ENCODE data around the gene SLC26A9.
A peak's percentile ranks its signal among the peaks of the same experiment; 100 is the strongest.

SLC26A9 gene

GRCh38 chr1:205943245-205943644 lies at the start of gene SLC26A9:
Gene SLC26A9 (minus strand): TSS chr1:205943456. CDS start chr1:205935820, 7,636 bp downstream.
- Histone ChIP-seq H3K4me3 (ENCODE audit: low read depth in 1 of 5, low read length in 5 of 5) (no peak within 1 kb of the TSS), H3K4me1 (ENCODE audit: control insufficient read depth in 5 of 5, insufficient read depth in 5 of 5, low read length in 5 of 5) (peaks cover 0 to 3% (median 0%) of the 10 kb centered on the region in 5 donors), H3K27ac (ENCODE audit: low read depth, low read length) (no peak within 1 kb of the TSS), H3K9ac (ENCODE audit: low read length in 5 of 5) (no peak within 1 kb of the TSS), H3K27me3 (ENCODE audit: control insufficient read depth in 5 of 5, insufficient read depth in 4 of 5, low read length in 5 of 5) (peaks cover 9 to 38% (median 16%) of the 10 kb centered on the region in 5 donors), H3K9me3 (ENCODE audit: control insufficient read depth in 5 of 5, low read length in 5 of 5) (no peaks in the 10 kb centered on the region), H3K36me3 (ENCODE audit: control insufficient read depth in 5 of 5, insufficient read depth in 5 of 5, low read length in 5 of 5) (no peaks in the 10 kb centered on the region)

DNA sequence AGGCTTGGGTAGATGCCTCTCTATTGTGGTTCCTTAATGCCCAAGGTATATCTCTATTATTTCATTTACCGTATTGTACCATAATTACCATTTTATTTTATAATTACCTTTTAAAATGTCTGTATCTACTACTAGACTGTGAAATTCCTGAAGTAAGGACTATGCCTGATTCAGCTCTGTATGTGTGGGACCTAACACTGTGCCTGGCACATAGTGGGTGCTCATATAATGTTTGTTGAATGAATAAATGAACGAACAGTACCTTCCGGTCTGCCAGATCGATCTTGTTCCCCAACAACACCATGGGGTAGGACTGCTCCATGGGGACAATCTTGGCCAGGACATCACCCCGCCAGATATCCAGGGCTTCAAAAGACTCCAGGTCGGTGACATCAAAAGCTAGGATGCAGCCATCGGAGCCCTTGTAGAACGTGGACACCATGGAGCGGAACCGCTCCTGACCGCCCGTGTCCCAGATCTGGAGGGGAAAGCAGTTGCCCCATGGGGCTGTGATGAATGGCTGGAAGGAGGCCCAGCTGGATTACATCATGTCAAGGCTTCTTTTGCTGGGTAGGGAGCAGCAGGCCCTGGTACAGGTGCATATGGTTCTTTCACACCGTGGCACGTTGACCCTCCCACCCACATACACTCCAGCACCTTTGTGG lies 49.1 kb upstream of the SLC26A9 start:
- Histone ChIP-seq H3K27ac (ENCODE audit: low read depth, low read length) (no peak overlapping the region), H3K4me1 (ENCODE audit: control insufficient read depth in 5 of 5, insufficient read depth in 5 of 5, low read length in 5 of 5) (peaks cover 0 to 8% (median 6%) of the 10 kb centered on the region in 5 donors), H3K27me3 (ENCODE audit: control insufficient read depth in 5 of 5, insufficient read depth in 4 of 5, low read length in 5 of 5) (no peaks in the 10 kb centered on the region), H3K9me3 (ENCODE audit: control insufficient read depth in 5 of 5, low read length in 5 of 5) (no peaks in the 10 kb centered on the region), H3K36me3 (ENCODE audit: control insufficient read depth in 5 of 5, insufficient read depth in 5 of 5, low read length in 5 of 5) (peaks cover 10 to 58% (median 37%) of the 10 kb centered on the region in 5 donors), H3K4me3 (ENCODE audit: low read depth in 1 of 5, low read length in 5 of 5) (no peak overlapping the region), H3K9ac (ENCODE audit: low read length in 5 of 5) (peak overlapping the region in 1 of 5 donors; percentile 3)

- no peak overlapping the region for H3K9ac ChIP-seq (ENCODE audit: low read length in 5 of 5)
- H3K36me3 ChIP-seq (ENCODE audit: control insufficient read depth in 5 of 5, insufficient read depth in 5 of 5, low read length in 5 of 5) = peaks cover 10 to 60% (median 37%) of the 10 kb centered on the region in 5 donors
Measured at GRCh38 chr1:205991237-205991636, 48.0 kb upstream of the SLC26A9 start.

GRCh38 chr1:205990226-205990625 lies 47.0 kb upstream of the SLC26A9 start:
- no peaks in the 10 kb centered on the region for H3K27me3 ChIP-seq (ENCODE audit: control insufficient read depth in 5 of 5, insufficient read depth in 4 of 5, low read length in 5 of 5)
- no peak overlapping the region for H3K27ac ChIP-seq (ENCODE audit: low read depth, low read length)
- peaks cover 0 to 14% (median 6%) of the 10 kb centered on the region in 5 donors for H3K4me1 ChIP-seq (ENCODE audit: control insufficient read depth in 5 of 5, insufficient read depth in 5 of 5, low read length in 5 of 5)
- H3K9me3 ChIP-seq (ENCODE audit: control insufficient read depth in 5 of 5, low read length in 5 of 5) = no peaks in the 10 kb centered on the region
- H3K4me3 ChIP-seq (ENCODE audit: low read depth in 1 of 5, low read length in 5 of 5) = no peak overlapping the region
- no peak overlapping the region for H3K9ac ChIP-seq (ENCODE audit: low read length in 5 of 5)
- peaks cover 8 to 63% (median 37%) of the 10 kb centered on the region in 5 donors for H3K36me3 ChIP-seq (ENCODE audit: control insufficient read depth in 5 of 5, insufficient read depth in 5 of 5, low read length in 5 of 5)

More at GRCh38 chr1:205991237-205991636, 48.0 kb upstream of the SLC26A9 start:
- Histone ChIP-seq H3K27ac (ENCODE audit: low read depth, low read length) (no peak overlapping the region), H3K4me3 (ENCODE audit: low read depth in 1 of 5, low read length in 5 of 5) (no peak overlapping the region), H3K9me3 (ENCODE audit: control insufficient read depth in 5 of 5, low read length in 5 of 5) (no peaks in the 10 kb centered on the region), H3K27me3 (ENCODE audit: control insufficient read depth in 5 of 5, insufficient read depth in 4 of 5, low read length in 5 of 5) (no peaks in the 10 kb centered on the region), H3K4me1 (ENCODE audit: control insufficient read depth in 5 of 5, insufficient read depth in 5 of 5, low read length in 5 of 5) (peaks cover 0 to 13% (median 6%) of the 10 kb centered on the region in 5 donors)

- H3K27me3 ChIP-seq (ENCODE audit: control insufficient read depth in 5 of 5, insufficient read depth in 4 of 5, low read length in 5 of 5) = no peaks in the 10 kb centered on the region
- peaks cover 8 to 67% (median 39%) of the 10 kb centered on the region in 5 donors for H3K36me3 ChIP-seq (ENCODE audit: control insufficient read depth in 5 of 5, insufficient read depth in 5 of 5, low read length in 5 of 5)
Measured at GRCh38 chr1:205989786-205990185, 46.5 kb upstream of the SLC26A9 start.

GRCh38 chr1:205988585-205988995 lies 45.3 kb upstream of the SLC26A9 start:
- Histone ChIP-seq H3K4me3 (ENCODE audit: low read depth in 1 of 5, low read length in 5 of 5) (no peak overlapping the region), H3K27ac (ENCODE audit: low read depth, low read length) (no peak overlapping the region), H3K9ac (ENCODE audit: low read length in 5 of 5) (no peak overlapping the region), H3K4me1 (ENCODE audit: control insufficient read depth in 5 of 5, insufficient read depth in 5 of 5, low read length in 5 of 5) (peaks cover 0 to 14% (median 10%) of the 10 kb centered on the region in 5 donors), H3K36me3 (ENCODE audit: control insufficient read depth in 5 of 5, insufficient read depth in 5 of 5, low read length in 5 of 5) (peaks cover 8 to 66% (median 40%) of the 10 kb centered on the region in 5 donors), H3K9me3 (ENCODE audit: control insufficient read depth in 5 of 5, low read length in 5 of 5) (no peaks in the 10 kb centered on the region), H3K27me3 (ENCODE audit: control insufficient read depth in 5 of 5, insufficient read depth in 4 of 5, low read length in 5 of 5) (no peaks in the 10 kb centered on the region)

More at GRCh38 chr1:205989786-205990185, 46.5 kb upstream of the SLC26A9 start:
- Histone ChIP-seq H3K9ac (ENCODE audit: low read length in 5 of 5) (no peak overlapping the region), H3K4me1 (ENCODE audit: control insufficient read depth in 5 of 5, insufficient read depth in 5 of 5, low read length in 5 of 5) (peaks cover 0 to 14% (median 6%) of the 10 kb centered on the region in 5 donors), H3K4me3 (ENCODE audit: low read depth in 1 of 5, low read length in 5 of 5) (no peak overlapping the region), H3K27ac (ENCODE audit: low read depth, low read length) (no peak overlapping the region), H3K9me3 (ENCODE audit: control insufficient read depth in 5 of 5, low read length in 5 of 5) (no peaks in the 10 kb centered on the region)

DNA sequence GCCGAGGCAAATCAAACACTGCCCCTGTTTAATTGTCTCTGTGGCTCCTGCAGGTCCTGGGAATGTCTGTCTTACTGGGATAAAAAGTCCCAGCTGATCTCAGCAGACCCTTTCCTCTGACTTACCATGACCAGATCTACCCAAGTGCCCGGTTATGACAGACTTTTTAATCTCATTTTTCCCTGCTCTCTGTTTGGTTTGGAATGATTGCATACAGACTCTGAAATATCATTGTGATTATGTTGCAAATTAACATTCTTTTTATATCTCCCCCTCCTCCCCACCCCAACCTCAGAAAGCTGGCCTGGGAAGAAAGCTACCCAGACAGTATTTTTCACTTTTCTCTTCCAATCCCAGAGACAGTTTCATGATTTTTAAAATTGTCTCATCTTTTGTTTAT lies 43.6 kb upstream of the SLC26A9 start:
- H3K4me3 ChIP-seq (ENCODE audit: low read depth in 1 of 5, low read length in 5 of 5) = no peak overlapping the region
- H3K9me3 ChIP-seq (ENCODE audit: control insufficient read depth in 5 of 5, low read length in 5 of 5) = no peaks in the 10 kb centered on the region
- H3K9ac ChIP-seq (ENCODE audit: low read length in 5 of 5) = no peak overlapping the region
- H3K36me3 ChIP-seq (ENCODE audit: control insufficient read depth in 5 of 5, insufficient read depth in 5 of 5, low read length in 5 of 5) = peaks cover 8 to 64% (median 26%) of the 10 kb centered on the region in 5 donors
- H3K27ac ChIP-seq (ENCODE audit: low read depth, low read length) = no peak overlapping the region
- peaks cover 0 to 12% (median 6%) of the 10 kb centered on the region in 5 donors for H3K4me1 ChIP-seq (ENCODE audit: control insufficient read depth in 5 of 5, insufficient read depth in 5 of 5, low read length in 5 of 5)
- H3K27me3 ChIP-seq (ENCODE audit: control insufficient read depth in 5 of 5, insufficient read depth in 4 of 5, low read length in 5 of 5) = no peaks in the 10 kb centered on the region

DNA sequence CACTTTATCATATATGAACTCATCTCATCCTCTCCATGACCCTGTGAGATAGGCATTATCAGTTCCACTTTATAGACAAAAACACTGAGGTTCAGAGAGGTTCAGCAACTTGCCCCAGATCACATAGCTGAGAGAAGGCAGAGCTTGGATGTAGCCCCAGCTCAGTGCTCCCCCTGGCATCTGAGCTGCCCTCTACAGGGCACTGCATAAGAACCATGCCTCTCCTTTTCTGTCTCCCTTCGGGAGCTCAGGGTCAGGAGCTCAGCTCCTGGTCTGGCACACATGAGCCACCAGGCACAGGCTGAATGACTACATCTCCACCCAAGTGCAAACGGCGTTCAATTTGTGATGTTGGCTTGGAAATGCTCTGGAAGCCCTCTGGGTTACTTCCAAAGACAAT lies 43.0 kb upstream of the SLC26A9 start:
- H3K36me3 ChIP-seq (ENCODE audit: control insufficient read depth in 5 of 5, insufficient read depth in 5 of 5, low read length in 5 of 5) = peaks cover 8 to 60% (median 23%) of the 10 kb centered on the region in 5 donors
- no peak overlapping the region for H3K4me3 ChIP-seq (ENCODE audit: low read depth in 1 of 5, low read length in 5 of 5)
- H3K27me3 ChIP-seq (ENCODE audit: control insufficient read depth in 5 of 5, insufficient read depth in 4 of 5, low read length in 5 of 5) = no peaks in the 10 kb centered on the region
- no peak overlapping the region for H3K9ac ChIP-seq (ENCODE audit: low read length in 5 of 5)
- no peak overlapping the region for H3K27ac ChIP-seq (ENCODE audit: low read depth, low read length)
- peaks cover 0 to 12% (median 6%) of the 10 kb centered on the region in 5 donors for H3K4me1 ChIP-seq (ENCODE audit: control insufficient read depth in 5 of 5, insufficient read depth in 5 of 5, low read length in 5 of 5)
- no peaks in the 10 kb centered on the region for H3K9me3 ChIP-seq (ENCODE audit: control insufficient read depth in 5 of 5, low read length in 5 of 5)

DNA sequence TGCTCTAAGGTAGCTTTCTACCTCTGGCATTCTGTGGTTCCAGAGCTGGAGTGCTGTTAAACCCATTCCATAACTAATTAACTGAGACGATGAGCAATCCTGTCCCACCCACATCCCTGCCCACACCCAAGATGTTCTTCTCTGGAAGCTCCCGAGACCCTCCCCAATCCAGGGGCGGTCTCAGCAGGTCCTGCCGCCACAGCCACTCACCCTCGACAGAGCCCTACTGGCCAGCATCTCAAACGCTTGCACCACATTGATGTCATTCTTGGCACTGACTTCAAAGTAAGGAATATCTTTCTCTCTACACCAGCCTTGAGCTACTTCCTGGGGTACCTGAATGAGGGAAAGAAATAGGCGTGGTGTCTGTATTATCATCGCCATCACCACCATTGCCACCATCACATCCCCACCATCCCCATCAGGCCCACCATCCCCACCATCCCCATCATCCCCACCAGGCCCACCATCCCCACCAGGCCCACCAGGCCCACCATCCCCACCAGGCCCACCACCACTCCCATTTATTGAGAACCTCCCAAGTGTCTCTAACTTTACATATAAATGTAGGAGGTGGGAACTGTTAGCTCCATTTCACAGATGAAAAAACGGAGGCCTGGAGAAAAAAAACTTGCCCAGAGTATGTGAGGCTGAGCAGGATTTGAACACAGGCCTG lies 42.2 kb upstream of the SLC26A9 start:
- H3K36me3 ChIP-seq (ENCODE audit: control insufficient read depth in 5 of 5, insufficient read depth in 5 of 5, low read length in 5 of 5) = peaks cover 5 to 52% (median 18%) of the 10 kb centered on the region in 5 donors
- H3K4me3 ChIP-seq (ENCODE audit: low read depth in 1 of 5, low read length in 5 of 5) = no peak overlapping the region
- H3K9ac ChIP-seq (ENCODE audit: low read length in 5 of 5) = no peak overlapping the region
- no peak overlapping the region for H3K27ac ChIP-seq (ENCODE audit: low read depth, low read length)
- H3K4me1 ChIP-seq (ENCODE audit: control insufficient read depth in 5 of 5, insufficient read depth in 5 of 5, low read length in 5 of 5) = peaks cover 0 to 12% (median 6%) of the 10 kb centered on the region in 5 donors
- no peaks in the 10 kb centered on the region for H3K27me3 ChIP-seq (ENCODE audit: control insufficient read depth in 5 of 5, insufficient read depth in 4 of 5, low read length in 5 of 5)
- no peaks in the 10 kb centered on the region for H3K9me3 ChIP-seq (ENCODE audit: control insufficient read depth in 5 of 5, low read length in 5 of 5)

Measured in subcutaneous abdominal adipose tissue (tissue), 5 donors.